ENCODE measurements around the gene SERPIND1. TPM values are rescaled to one million over a fixed set of nuclear protein-coding genes. Genes with fewer than 3 reads are reported as not detected.
"Not testable (repeated sequence)": the region's sequence is repeated elsewhere in the genome, so short reads cannot be mapped to it uniquely, and the experiment has no call there.

The SERPIND1 gene
- total RNA-seq, 1 donor from 2014 or later, result not detected

- H3K4me1 ChIP-seq (ENCODE audit: insufficient read depth, low read length), result no peaks in the 10 kb centered on the region
- peaks cover 3% of the 10 kb centered on the region for H3K36me3 ChIP-seq (ENCODE audit: insufficient read depth, low read length)
- no peaks in the 10 kb centered on the region for H3K27me3 ChIP-seq (ENCODE audit: insufficient read depth, low read length)
- H4K20me1 ChIP-seq (ENCODE audit: insufficient read depth, low read length), result no peaks in the 10 kb centered on the region
- H3K27ac ChIP-seq (ENCODE audit: low read depth, low read length), result no peak overlapping the region
- no peak for TF ChIP-seq EZH2 (IDR thresholded peaks at IDR 0.05; ENCODE audit: insufficient read depth, low read length)
- TF ChIP-seq CTCF (IDR thresholded peaks at IDR 0.05; ENCODE audit: insufficient read depth, low read depth, low read length), result no peak
- DNase-seq (ENCODE audit: low read depth), result no peak
- Mint-ChIP-seq H3K27me3 (ENCODE audit: low read depth, unreplicated experiment) (no peaks in the 10 kb centered on the region), H3K4me1 (ENCODE audit: low read depth, unreplicated experiment) (no peaks in the 10 kb centered on the region), H3K9me3 (ENCODE audit: unreplicated experiment) (no peaks in the 10 kb centered on the region), H3K27ac (ENCODE audit: unreplicated experiment) (no peak overlapping the region), H3K36me3 (ENCODE audit: low read depth, unreplicated experiment) (peaks cover 12% of the 10 kb centered on the region), H3K4me3 (ENCODE audit: unreplicated experiment) (no peak overlapping the region)
- no peak overlapping the region for H3K4me3 ChIP-seq (ENCODE audit: insufficient read depth, low read depth, low read length)
- no peaks in the 10 kb centered on the region for H3K79me2 ChIP-seq (ENCODE audit: insufficient read depth, low read length)
- no peak for FAIRE-seq
- no peak overlapping the region for H3K4me2 ChIP-seq (ENCODE audit: low read length)
- no peak overlapping the region for H3K9ac ChIP-seq (ENCODE audit: low read length)
- H3K9me3 ChIP-seq (ENCODE audit: insufficient read depth, low read depth, low read length), result no peaks in the 10 kb centered on the region
- H2AFZ ChIP-seq (ENCODE audit: low read depth, low read length), result no peak overlapping the region
Observed at GRCh38 chr22:20728523-20729190, 45.3 kb upstream of the SERPIND1 start.

DNA sequence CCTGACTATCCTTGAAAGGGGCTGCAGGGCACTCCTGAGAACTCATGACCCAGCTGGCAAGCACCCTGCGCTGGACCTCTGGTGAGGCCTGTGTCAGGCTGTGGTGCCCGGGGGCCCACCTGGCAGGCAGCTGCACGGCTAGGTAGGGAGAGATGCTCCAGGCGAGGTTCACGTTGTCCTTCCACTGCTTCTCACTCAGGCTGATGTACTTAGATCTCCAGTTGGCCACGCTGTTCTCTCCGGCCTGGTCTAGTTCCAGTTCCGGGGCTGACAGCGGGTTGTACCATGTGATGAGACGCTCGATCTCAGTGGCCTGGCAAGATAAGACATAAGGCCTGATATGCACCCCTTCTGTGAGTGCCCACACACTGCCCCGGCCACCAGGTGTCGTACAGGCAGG is 44.7 kb upstream of the SERPIND1 start:
- no peak for DNase-seq (ENCODE audit: low read depth)
- Mint-ChIP-seq H3K4me1 (ENCODE audit: low read depth, unreplicated experiment) (no peaks in the 10 kb centered on the region), H3K36me3 (ENCODE audit: low read depth, unreplicated experiment) (peaks cover 12% of the 10 kb centered on the region), H3K4me3 (ENCODE audit: unreplicated experiment) (no peak overlapping the region), H3K27me3 (ENCODE audit: low read depth, unreplicated experiment) (no peaks in the 10 kb centered on the region), H3K27ac (ENCODE audit: unreplicated experiment) (no peak overlapping the region), H3K9me3 (ENCODE audit: unreplicated experiment) (no peaks in the 10 kb centered on the region)
- Histone ChIP-seq H2AFZ (ENCODE audit: low read depth, low read length) (no peak overlapping the region), H3K27me3 (ENCODE audit: insufficient read depth, low read length) (no peaks in the 10 kb centered on the region), H3K9me3 (ENCODE audit: insufficient read depth, low read depth, low read length) (no peaks in the 10 kb centered on the region), H3K36me3 (ENCODE audit: insufficient read depth, low read length) (peaks cover 3% of the 10 kb centered on the region), H3K79me2 (ENCODE audit: insufficient read depth, low read length) (no peaks in the 10 kb centered on the region), H3K9ac (ENCODE audit: low read length) (no peak overlapping the region), H4K20me1 (ENCODE audit: insufficient read depth, low read length) (no peaks in the 10 kb centered on the region), H3K4me1 (ENCODE audit: insufficient read depth, low read length) (no peaks in the 10 kb centered on the region), H3K27ac (ENCODE audit: low read depth, low read length) (no peak overlapping the region), H3K4me2 (ENCODE audit: low read length) (no peak overlapping the region), H3K4me3 (ENCODE audit: insufficient read depth, low read depth, low read length) (no peak overlapping the region)
- TF ChIP-seq CTCF (IDR thresholded peaks at IDR 0.05; ENCODE audit: insufficient read depth, low read depth, low read length) (no peak), EZH2 (IDR thresholded peaks at IDR 0.05; ENCODE audit: insufficient read depth, low read length) (no peak)
- FAIRE-seq, result no peak

DNA sequence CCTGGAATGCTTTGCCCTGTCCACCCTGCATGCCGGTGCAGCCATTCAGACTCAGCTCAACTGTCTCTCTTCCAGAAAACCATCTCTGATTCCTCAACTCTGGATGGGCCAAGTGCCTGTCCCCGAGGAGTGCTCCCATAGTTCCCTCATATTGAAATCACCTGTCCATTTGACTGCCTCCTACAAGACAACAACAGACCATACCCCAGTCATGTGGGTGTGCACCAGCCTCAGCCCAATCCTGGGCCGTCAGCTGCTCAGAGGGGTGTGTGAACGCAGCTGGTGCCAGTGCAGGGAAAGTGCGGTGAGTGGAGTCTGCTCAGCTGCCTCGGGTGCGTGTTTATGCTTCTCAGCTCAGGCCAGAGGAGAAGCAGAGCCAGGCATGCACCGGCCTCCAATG is 41.5 kb upstream of the SERPIND1 start:
- H3K9me3 Mint-ChIP-seq (ENCODE audit: unreplicated experiment); H3K4me1 ChIP-seq (ENCODE audit: insufficient read depth, low read length); H2AFZ ChIP-seq (ENCODE audit: low read depth, low read length); H3K9ac ChIP-seq (ENCODE audit: low read length); H4K20me1 ChIP-seq (ENCODE audit: insufficient read depth, low read length); H3K27ac ChIP-seq (ENCODE audit: low read depth, low read length); H3K9me3 ChIP-seq (ENCODE audit: insufficient read depth, low read depth, low read length); H3K79me2 ChIP-seq (ENCODE audit: insufficient read depth, low read length); DNase-seq (ENCODE audit: low read depth); H3K4me2 ChIP-seq (ENCODE audit: low read length); H3K27me3 Mint-ChIP-seq (ENCODE audit: low read depth, unreplicated experiment); H3K4me1 Mint-ChIP-seq (ENCODE audit: low read depth, unreplicated experiment); H3K27ac Mint-ChIP-seq (ENCODE audit: unreplicated experiment); H3K27me3 ChIP-seq (ENCODE audit: insufficient read depth, low read length); H3K36me3 ChIP-seq (ENCODE audit: insufficient read depth, low read length); FAIRE-seq; H3K4me3 ChIP-seq (ENCODE audit: insufficient read depth, low read depth, low read length); H3K4me3 Mint-ChIP-seq (ENCODE audit: unreplicated experiment): not testable (repeated sequence)
- H3K36me3 Mint-ChIP-seq (ENCODE audit: low read depth, unreplicated experiment), result peaks cover 11% of the 10 kb centered on the region

GRCh38 chr22:20735356-20736162 is 38.4 kb upstream of the SERPIND1 start:
- H3K9me3 ChIP-seq (ENCODE audit: insufficient read depth, low read depth, low read length); H4K20me1 ChIP-seq (ENCODE audit: insufficient read depth, low read length); H3K9me3 Mint-ChIP-seq (ENCODE audit: unreplicated experiment); H3K4me3 ChIP-seq (ENCODE audit: insufficient read depth, low read depth, low read length); H3K79me2 ChIP-seq (ENCODE audit: insufficient read depth, low read length); H3K9ac ChIP-seq (ENCODE audit: low read length); H3K4me1 Mint-ChIP-seq (ENCODE audit: low read depth, unreplicated experiment); FAIRE-seq; H3K4me3 Mint-ChIP-seq (ENCODE audit: unreplicated experiment); H3K27ac Mint-ChIP-seq (ENCODE audit: unreplicated experiment); H3K27ac ChIP-seq (ENCODE audit: low read depth, low read length); H3K4me2 ChIP-seq (ENCODE audit: low read length); H3K27me3 Mint-ChIP-seq (ENCODE audit: low read depth, unreplicated experiment); H3K27me3 ChIP-seq (ENCODE audit: insufficient read depth, low read length); H3K4me1 ChIP-seq (ENCODE audit: insufficient read depth, low read length); DNase-seq (ENCODE audit: low read depth); H2AFZ ChIP-seq (ENCODE audit: low read depth, low read length); H3K36me3 ChIP-seq (ENCODE audit: insufficient read depth, low read length): not testable (repeated sequence)
- H3K36me3 Mint-ChIP-seq (ENCODE audit: low read depth, unreplicated experiment), result peaks cover 20% of the 10 kb centered on the region
